GM12874 (cell line): ENCODE results near the gene SUSD1.

ENCODE experiments used
- TF ChIP-seq, protein P1 (sequence below): IDR thresholded peaks from 2 replicates; pipeline ENCODE4 v1.5.1; 2011; ENCODE audit warnings: low read depth, mild to moderate bottlenecking, control low read depth, low read length, moderate library complexity; ENCODE audit not compliant: insufficient read depth

SUSD1 gene

GRCh38 chr9:112011051-112011620 lies 164.0 kb downstream of the SUSD1 start:
- TF ChIP-seq, protein P1, sequence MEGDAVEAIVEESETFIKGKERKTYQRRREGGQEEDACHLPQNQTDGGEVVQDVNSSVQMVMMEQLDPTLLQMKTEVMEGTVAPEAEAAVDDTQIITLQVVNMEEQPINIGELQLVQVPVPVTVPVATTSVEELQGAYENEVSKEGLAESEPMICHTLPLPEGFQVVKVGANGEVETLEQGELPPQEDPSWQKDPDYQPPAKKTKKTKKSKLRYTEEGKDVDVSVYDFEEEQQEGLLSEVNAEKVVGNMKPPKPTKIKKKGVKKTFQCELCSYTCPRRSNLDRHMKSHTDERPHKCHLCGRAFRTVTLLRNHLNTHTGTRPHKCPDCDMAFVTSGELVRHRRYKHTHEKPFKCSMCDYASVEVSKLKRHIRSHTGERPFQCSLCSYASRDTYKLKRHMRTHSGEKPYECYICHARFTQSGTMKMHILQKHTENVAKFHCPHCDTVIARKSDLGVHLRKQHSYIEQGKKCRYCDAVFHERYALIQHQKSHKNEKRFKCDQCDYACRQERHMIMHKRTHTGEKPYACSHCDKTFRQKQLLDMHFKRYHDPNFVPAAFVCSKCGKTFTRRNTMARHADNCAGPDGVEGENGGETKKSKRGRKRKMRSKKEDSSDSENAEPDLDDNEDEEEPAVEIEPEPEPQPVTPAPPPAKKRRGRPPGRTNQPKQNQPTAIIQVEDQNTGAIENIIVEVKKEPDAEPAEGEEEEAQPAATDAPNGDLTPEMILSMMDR: no peak

DNA sequence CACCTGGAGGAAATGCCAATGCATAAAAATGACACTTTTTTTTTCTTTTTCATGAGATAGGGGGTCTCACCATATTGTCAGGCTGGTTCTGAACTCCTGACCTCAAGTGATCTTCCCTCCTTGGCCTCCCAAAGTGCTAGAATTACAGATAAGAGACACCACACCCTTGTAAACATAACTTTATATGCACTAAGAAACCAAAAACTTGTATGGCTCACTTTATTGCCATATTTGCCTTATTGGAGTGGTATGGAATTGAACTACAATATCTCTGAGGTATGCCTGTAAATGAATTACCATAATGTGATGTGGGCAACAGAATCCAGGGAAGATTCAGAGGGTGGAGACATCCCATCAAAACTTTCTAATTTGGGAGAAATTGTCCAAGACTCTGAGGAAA lies 164.6 kb downstream of the SUSD1 start:
- TF ChIP-seq, protein P1: no peak

DNA sequence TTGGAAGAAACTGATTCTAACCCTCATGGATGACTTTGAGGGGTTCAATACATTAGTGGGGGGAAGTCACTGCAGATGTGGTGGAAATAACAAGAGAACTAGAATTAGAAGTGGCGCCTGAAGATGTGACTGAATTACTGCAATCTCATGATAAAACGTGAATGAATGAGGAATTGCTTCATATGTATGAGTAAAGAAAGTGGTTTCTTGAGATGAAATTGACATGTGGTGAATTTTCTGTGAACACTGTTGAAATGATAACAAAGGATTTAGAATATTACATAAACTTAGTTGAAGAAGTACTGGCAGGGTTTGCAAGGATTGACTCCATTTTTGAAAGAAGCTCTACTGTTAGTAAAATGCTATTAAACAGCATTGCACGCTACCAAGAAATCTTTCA lies 165.4 kb downstream of the SUSD1 start:
- TF ChIP-seq, protein P1: no peak

DNA sequence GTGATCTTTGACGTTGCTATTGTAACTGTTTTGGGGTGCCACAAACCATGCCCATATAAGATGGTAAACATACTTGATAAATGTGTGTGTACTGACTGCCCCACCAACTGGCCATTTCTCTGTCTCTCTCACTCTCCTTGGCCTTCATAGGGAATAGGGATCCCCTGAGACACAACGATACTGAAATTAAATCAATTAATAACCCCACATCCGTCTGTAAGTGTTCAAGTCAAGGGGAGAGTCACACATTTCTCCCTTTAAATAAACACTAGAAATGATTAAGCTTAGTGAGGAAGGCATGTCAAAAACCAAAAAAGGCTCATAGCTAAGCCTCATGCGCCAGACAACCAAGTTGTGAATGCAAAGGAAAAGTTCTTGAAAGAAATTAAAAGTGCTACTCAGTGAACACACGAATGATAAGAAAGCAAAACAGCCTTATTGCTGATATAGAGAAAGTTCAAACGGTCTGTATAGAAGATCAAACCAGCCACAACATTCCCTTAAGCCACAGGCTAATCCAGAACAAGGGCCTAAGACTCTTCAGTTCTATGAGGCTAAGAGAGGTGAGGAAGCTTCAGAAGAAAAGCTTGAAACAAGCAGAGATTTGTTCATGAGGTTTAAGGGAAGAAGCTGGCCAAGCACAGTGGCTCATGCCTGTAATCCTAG lies 167.4 kb downstream of the SUSD1 start:
- TF ChIP-seq, protein P1: no peak

DNA sequence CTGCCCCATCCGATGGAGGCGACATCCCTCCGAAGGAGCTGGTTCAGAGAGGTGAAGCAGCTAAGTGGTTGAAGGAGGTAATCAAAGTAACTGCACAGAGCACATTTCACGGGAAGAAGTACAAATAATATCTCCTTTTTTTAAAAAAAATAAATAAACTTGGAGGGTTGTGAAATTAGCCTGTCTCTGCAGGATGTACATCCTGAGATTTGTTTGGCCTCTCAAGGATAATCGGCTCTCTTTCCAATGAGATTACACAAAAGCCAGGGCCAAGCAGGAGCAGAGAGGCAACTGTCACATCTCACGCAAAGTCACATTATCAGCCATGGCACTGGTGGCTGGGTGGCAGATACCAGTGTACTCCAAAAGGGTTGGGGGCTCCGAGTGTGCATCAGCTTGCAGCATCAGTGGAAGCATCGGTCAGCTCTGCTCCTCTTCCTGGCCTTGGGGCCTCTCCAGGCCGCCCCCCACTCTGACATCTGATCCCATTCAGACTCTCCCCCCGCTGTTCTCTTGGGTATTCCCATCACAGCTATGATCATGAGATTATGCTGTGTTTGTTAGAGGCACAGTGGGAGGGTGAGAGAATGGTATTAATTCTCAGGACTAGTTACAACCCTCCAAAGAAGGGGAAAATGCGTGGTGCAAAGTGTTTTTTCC lies 168.6 kb downstream of the SUSD1 start:
- TF ChIP-seq, protein P1: no peak

GRCh38 chr9:112005939-112006338 lies 169.2 kb downstream of the SUSD1 start:
- TF ChIP-seq, protein P1: no peak

DNA sequence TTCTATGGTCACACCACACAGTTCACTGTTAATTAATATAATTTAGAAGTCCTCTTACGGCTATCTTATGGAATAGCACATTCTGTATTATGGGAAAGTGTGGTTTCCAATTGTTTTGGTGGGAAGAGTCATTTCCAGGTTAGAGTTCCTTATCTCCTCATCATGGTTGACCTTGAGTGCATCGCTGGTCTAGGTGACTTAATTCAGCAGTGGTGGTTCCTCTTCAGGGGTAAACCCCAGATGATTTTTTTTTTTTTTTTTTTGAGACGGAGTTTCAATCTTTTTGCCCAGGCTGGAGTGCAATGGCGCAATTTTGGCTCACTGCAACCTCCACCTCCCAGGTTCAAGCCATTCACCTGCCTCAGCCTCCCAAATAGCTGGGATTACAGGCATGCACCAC lies 171.6 kb downstream of the SUSD1 start:
- TF ChIP-seq, protein P1: no peak
